ENCODE measurements around the gene CCDC88C. TPM values are rescaled to one million over a fixed set of nuclear protein-coding genes. Genes with fewer than 3 reads are reported as not detected.

CCDC88C gene
- total RNA-seq, 1 donor: under 0.01 TPM

DNA sequence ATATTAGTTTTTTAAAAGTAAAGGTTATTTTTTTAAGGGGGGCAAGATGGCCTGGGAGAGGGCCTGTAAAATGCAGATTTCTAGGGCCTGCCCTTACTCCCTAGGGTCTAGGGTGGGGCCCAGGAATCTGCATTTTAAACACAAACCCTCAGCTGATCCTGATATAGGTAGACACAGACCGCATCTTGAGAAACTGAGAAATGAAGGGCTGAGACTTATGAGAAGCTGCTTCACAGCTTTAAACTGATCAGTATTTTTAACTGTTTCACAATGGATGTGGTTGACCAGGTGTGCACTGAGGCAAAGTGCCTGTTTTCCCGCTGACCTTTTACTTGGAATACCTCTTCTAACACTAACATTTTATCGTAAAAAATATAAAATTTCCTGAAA is 84.0 kb downstream of the CCDC88C start:
- TF ChIP-seq, protein P1, sequence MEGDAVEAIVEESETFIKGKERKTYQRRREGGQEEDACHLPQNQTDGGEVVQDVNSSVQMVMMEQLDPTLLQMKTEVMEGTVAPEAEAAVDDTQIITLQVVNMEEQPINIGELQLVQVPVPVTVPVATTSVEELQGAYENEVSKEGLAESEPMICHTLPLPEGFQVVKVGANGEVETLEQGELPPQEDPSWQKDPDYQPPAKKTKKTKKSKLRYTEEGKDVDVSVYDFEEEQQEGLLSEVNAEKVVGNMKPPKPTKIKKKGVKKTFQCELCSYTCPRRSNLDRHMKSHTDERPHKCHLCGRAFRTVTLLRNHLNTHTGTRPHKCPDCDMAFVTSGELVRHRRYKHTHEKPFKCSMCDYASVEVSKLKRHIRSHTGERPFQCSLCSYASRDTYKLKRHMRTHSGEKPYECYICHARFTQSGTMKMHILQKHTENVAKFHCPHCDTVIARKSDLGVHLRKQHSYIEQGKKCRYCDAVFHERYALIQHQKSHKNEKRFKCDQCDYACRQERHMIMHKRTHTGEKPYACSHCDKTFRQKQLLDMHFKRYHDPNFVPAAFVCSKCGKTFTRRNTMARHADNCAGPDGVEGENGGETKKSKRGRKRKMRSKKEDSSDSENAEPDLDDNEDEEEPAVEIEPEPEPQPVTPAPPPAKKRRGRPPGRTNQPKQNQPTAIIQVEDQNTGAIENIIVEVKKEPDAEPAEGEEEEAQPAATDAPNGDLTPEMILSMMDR (IDR thresholded peaks at IDR 0.05; ENCODE audit: insufficient read depth, low read depth, low read length): no peak
- no peak overlapping the region for H3K4me3 ChIP-seq (ENCODE audit: low read depth, low read length)
- DNase-seq (ENCODE audit: low read depth): no peak

DNA sequence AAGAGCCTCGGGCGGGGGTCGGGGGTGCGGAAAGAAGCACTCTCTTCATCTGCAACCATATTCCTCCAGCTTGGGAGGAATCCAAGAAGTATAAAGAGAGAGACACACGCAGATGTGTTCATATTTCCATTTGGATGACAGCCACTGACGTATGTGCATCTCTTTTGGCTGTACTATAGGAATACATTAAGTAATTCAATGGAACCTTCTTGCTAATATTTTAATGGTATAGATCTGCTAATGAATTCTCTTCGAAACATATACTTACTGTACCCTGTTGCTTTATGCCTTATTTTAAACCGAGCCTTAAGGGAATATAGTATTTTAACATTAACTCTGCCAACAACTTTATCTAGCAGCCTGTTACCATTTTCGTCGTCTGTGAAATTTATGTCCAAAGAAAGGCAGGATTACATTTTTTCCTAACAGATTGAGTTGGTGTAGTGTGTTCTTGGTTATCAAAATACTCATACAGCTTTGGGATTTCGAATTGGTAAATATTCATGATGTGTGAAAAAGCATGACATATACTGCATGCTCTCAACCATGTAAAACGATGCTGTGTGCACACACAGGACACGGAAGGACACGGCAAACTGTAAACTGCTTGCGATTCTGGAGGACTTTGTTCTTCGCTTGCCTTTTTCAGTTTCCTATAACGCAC is 84.5 kb downstream of the CCDC88C start:
- no peak for DNase-seq (ENCODE audit: low read depth)
- TF ChIP-seq, protein P1 (IDR thresholded peaks at IDR 0.05; ENCODE audit: insufficient read depth, low read depth, low read length): no peak
- no peak overlapping the region for H3K4me3 ChIP-seq (ENCODE audit: low read depth, low read length)

DNA sequence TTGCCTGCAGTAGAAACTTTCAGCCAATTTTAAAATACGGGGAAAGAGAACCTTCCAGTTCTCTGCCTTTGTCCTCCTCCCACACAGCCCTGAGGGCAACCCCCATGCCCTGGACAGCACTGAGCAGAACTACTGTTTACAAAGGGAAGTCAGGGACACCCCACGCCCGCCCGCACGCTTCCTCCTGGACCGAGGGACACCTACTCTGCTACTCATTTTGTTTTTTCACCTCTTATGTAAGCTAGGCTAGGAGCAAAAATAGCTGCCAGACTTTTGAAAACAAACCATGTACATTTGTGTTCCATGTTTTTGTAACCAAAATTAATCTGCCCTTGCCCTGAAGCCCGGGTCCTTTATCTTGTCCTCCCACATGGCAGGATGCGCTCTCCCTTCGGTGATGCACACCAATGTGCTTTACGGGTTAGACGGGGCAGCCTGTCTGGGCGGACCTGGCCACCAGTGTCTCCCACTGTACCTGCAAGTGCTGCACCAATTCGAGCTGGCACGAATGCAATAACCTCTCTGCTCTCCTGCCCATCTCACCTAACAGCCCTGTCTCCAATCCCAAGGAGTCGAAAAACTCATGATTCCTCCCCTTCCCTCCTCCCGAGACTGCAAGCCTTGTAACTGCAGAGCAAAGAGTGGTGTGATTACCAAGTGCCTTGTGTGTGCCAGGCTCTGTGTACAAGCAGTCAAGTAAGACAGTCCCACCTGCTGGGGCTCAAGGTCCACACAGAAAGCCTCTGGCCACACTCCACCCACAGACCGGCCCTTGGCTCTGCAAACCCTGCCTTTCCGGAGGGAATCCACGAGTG is 85.2 kb downstream of the CCDC88C start:
- H3K4me3 ChIP-seq (ENCODE audit: low read depth, low read length): no peak overlapping the region
- no peak for DNase-seq (ENCODE audit: low read depth)
- TF ChIP-seq, protein P1 (IDR thresholded peaks at IDR 0.05; ENCODE audit: insufficient read depth, low read depth, low read length): no peak

DNA sequence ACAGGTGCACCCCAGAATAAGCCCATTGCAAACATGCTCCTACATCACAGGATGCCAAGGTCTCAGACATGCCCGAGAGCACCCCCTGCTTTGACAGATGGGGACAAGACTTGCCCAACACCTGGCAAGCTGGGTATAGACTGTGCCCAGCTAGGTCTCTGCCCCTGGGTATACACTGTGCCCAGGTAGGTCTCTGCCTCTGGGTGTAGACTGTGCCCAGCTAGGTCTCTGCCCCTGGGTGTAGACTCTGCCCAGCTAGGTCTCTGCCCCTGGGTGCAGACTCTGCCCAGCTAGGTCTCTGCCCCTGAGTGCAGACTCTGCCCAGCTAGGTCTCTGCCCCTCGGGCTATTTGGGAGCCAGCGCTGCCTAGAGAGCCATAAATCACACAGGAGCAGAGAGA is 85.9 kb downstream of the CCDC88C start:
- H3K4me3 ChIP-seq (ENCODE audit: low read depth, low read length): no peak overlapping the region
- TF ChIP-seq, protein P1 (IDR thresholded peaks at IDR 0.05; ENCODE audit: insufficient read depth, low read depth, low read length): no peak
- no peak for DNase-seq (ENCODE audit: low read depth)

DNA sequence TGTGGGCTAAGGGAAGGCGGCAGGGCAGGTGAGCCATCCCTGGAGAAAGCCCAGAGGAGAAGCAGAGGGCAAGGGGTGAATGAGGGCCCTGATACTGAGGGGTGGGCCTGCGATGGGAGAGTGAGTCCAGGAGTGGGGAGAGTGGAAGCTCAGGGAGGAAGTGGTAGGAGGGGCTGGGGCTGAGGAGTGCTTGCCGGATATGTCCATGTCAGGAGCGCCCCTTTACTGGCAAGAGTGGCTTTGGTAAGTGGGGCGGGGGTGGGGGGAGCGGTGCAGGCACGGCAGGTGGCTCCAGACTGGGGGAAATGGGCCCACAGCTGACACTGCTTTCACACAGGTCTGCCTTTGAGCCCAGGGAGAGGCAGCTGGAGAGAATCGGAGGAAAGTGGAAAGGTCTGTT is 86.8 kb downstream of the CCDC88C start:
- TF ChIP-seq, protein P1 (IDR thresholded peaks at IDR 0.05; ENCODE audit: insufficient read depth, low read depth, low read length): no peak
- DNase-seq (ENCODE audit: low read depth): no peak
- no peak overlapping the region for H3K4me3 ChIP-seq (ENCODE audit: low read depth, low read length)

DNA sequence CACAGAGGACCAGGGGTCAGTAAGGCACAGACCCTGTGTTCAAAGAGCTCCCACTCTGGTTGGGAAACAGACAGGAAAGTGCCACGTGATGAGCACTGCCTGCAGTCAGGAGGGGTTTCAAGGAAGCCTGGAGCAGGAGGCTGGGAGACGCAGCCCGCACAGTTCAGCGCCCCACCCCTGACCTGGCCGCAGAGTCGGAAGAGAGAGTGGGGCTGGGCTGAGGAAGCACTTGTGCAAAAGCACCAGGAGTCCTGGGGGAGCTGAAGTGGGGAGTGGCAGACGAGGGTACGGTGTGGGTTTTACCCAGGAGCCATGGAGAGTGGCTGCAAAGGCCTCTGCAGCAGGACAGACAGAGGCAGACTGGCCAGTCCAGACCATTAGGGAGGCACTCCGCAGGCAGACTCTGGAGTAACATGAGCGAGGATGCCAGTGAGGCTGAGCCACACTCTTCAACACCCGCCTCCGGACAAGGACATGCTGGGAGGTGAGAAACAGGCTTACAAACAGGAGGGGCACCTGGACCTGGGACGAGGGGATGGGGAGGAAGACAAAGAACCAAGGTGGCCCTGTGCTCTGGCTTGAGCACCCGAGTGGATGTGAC is 87.4 kb downstream of the CCDC88C start:
- TF ChIP-seq, protein P1 (IDR thresholded peaks at IDR 0.05; ENCODE audit: insufficient read depth, low read depth, low read length): no peak
- no peak for DNase-seq (ENCODE audit: low read depth)
- no peak overlapping the region for H3K4me3 ChIP-seq (ENCODE audit: low read depth, low read length)

Data from fibroblast of villous mesenchyme (primary cell).